Fibroblast of lung (primary cell): ENCODE data around the gene SYMPK.

Experiments used
- EZH2 ChIP-seq: IDR thresholded peaks from 2 replicates; pipeline ENCODE4 v1.5.1; 2012; ENCODE audit warnings: low read length, control low read depth, mild to moderate bottlenecking; ENCODE audit errors: missing control alignments
- TF ChIP-seq, protein P1 (sequence below), 2 donors: IDR thresholded peaks in 1 of 2; conservative IDR thresholded peaks in 1 of 2; 1 replicate in 1 of 2; 2 replicates in 1 of 2; pipeline ENCODE4 v1.5.1; 2011 to 2012; ENCODE audit warnings: low read length in 2 of 2, control low read depth in 1 of 2, inconsistent platforms in 1 of 2, low read depth in 1 of 2, mild to moderate bottlenecking in 1 of 2

GRCh38 chr19:45785781-45786532, 77.0 kb downstream of the SYMPK start:
- no peak for TF ChIP-seq EZH2
- TF ChIP-seq, protein P1, sequence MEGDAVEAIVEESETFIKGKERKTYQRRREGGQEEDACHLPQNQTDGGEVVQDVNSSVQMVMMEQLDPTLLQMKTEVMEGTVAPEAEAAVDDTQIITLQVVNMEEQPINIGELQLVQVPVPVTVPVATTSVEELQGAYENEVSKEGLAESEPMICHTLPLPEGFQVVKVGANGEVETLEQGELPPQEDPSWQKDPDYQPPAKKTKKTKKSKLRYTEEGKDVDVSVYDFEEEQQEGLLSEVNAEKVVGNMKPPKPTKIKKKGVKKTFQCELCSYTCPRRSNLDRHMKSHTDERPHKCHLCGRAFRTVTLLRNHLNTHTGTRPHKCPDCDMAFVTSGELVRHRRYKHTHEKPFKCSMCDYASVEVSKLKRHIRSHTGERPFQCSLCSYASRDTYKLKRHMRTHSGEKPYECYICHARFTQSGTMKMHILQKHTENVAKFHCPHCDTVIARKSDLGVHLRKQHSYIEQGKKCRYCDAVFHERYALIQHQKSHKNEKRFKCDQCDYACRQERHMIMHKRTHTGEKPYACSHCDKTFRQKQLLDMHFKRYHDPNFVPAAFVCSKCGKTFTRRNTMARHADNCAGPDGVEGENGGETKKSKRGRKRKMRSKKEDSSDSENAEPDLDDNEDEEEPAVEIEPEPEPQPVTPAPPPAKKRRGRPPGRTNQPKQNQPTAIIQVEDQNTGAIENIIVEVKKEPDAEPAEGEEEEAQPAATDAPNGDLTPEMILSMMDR (conservative IDR thresholded peaks at IDR 0.05 in 1 of 2, IDR thresholded peaks at IDR 0.05 in 1 of 2; ENCODE audit: low read depth in 1 of 2, low read length in 2 of 2), result no peak
